GM21576 (cell line): ENCODE results near the gene ENTPD8.

ENCODE experiments used
- ATAC-seq: cut with Tn5 transposase; IDR thresholded peaks from one replicate; pipeline ENCODE4 v1.9.1; 2021; ENCODE audit warnings: mild to moderate bottlenecking, moderate library complexity; ENCODE audit not compliant: unreplicated experiment

ENTPD8 gene

GRCh38 chr9:137433349-137433915, 7.7 kb downstream of the ENTPD8 start:
- ATAC-seq = no peak

GRCh38 chr9:137432687-137433348, 8.3 kb downstream of the ENTPD8 start:
- no peak for ATAC-seq

GRCh38 chr9:137431416-137431931, 9.7 kb downstream of the ENTPD8 start:
- no peak for ATAC-seq

GRCh38 chr9:137430723-137431415, 10.3 kb downstream of the ENTPD8 start:
- ATAC-seq = no peak

GRCh38 chr9:137429974-137430722, 11.0 kb downstream of the ENTPD8 start:
- no peak for ATAC-seq

- no peak for ATAC-seq
These were observed 11.6 kb downstream of the ENTPD8 start for GRCh38 chr9:137429546-137429890.

- ATAC-seq = no peak
These were observed 12.2 kb downstream of the ENTPD8 start for GRCh38 chr9:137428841-137429545.

- no peak for ATAC-seq
These were observed 12.9 kb downstream of the ENTPD8 start for GRCh38 chr9:137428311-137428630.

- ATAC-seq = no peak
These were observed 13.5 kb downstream of the ENTPD8 start for GRCh38 chr9:137427454-137428310.

- no peak for ATAC-seq
These were observed 15.0 kb downstream of the ENTPD8 start for GRCh38 chr9:137426018-137426681.

GRCh38 chr9:137423514-137424291, 17.5 kb downstream of the ENTPD8 start:
- ATAC-seq = peak; percentile 13

GRCh38 chr9:137422604-137423513, 18.3 kb downstream of the ENTPD8 start, which contains the start of the genes EXD3 and NOXA1:
TSS of gene EXD3 (minus strand) at chr9:137423162. CDS start at chr9:137395357, 27,805 bp downstream.
TSS of gene NOXA1 (plus strand) at chr9:137423393. CDS start at chr9:137423530, 137 bp downstream.
- ATAC-seq = peak; percentile 76

GRCh38 chr9:137421838-137422603, 19.1 kb downstream of the ENTPD8 start:
- ATAC-seq = no peak

- no peak for ATAC-seq
These were observed 23.8 kb downstream of the ENTPD8 start for GRCh38 chr9:137417161-137418021.

- no peak for ATAC-seq
These were observed 24.5 kb downstream of the ENTPD8 start for GRCh38 chr9:137416563-137417151.
